Measurements from ENCODE around the gene TK1.

DNA sequence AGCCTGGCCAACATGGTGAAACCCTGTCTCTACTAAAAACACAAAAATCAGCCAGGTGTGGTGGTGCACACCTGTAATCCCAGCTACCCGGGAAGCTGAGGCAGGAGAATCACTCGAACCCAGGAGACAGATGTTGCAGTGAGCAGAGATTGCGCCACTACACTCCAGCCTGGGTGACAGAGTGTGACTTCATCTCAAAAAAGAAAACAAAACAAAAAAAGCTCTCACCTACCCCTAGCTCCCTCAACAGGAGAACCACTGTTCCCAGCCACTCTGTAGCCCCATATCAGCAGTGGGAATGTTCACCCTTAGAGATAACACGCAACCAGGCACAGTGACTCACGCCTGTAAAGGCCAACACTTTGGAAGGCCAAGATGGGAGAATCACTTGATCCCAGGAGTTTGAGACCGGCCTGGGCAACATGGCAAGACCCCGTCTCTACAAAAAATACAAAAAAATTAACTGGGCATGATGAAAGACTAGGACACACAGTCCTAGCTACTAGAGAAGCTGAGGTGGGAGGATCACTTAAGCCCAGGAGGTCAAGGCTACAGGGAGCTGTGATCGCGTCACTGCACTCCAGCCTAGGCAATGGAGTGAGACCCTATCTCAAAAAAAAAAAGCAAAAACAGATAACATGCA lies 50.9 kb downstream of the TK1 start:
- TF ChIP-seq, protein P1, sequence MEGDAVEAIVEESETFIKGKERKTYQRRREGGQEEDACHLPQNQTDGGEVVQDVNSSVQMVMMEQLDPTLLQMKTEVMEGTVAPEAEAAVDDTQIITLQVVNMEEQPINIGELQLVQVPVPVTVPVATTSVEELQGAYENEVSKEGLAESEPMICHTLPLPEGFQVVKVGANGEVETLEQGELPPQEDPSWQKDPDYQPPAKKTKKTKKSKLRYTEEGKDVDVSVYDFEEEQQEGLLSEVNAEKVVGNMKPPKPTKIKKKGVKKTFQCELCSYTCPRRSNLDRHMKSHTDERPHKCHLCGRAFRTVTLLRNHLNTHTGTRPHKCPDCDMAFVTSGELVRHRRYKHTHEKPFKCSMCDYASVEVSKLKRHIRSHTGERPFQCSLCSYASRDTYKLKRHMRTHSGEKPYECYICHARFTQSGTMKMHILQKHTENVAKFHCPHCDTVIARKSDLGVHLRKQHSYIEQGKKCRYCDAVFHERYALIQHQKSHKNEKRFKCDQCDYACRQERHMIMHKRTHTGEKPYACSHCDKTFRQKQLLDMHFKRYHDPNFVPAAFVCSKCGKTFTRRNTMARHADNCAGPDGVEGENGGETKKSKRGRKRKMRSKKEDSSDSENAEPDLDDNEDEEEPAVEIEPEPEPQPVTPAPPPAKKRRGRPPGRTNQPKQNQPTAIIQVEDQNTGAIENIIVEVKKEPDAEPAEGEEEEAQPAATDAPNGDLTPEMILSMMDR (IDR thresholded peaks at IDR 0.05), result no peak
- TF ChIP-seq POLR2A (IDR thresholded peaks at IDR 0.05), result no peak

Measured in esophagus squamous epithelium (tissue), 4 donors.